NCI-H2196 (cell line): ENCODE measurements around the gene CDH13.

ENCODE experiments used
- DNase-seq: peaks from one replicate; lab custom pipeline; 2025; ENCODE audit not compliant: unreplicated experiment; lab: John Stamatoyannopoulos, UW

The CDH13 gene

GRCh38 chr16:83624429-83625120 lies 997.8 kb downstream of the CDH13 start:
- DNase-seq = no peak

GRCh38 chr16:83626204-83626603 lies 999.4 kb downstream of the CDH13 start:
- DNase-seq = no peak

DNA sequence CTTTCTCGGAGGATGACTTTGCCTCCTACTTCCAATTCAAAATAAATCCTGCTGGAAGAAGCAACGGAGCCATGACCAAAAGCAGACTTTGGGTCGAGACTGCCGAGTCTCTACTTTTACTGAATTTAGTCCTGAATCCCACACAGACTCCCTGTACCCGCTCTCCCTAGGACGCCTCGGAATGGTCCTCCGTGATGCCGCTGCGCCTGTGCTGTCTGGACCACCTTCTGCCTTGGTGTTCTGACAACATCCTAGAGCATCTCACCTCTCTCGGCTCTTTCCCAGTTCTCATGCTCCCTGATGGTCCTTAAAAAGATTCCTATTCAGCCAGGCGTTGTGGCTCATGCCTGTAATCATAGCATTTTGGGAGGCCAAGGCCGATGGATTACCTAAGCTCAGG lies 999.9 kb downstream of the CDH13 start:
- DNase-seq = no peak

DNA sequence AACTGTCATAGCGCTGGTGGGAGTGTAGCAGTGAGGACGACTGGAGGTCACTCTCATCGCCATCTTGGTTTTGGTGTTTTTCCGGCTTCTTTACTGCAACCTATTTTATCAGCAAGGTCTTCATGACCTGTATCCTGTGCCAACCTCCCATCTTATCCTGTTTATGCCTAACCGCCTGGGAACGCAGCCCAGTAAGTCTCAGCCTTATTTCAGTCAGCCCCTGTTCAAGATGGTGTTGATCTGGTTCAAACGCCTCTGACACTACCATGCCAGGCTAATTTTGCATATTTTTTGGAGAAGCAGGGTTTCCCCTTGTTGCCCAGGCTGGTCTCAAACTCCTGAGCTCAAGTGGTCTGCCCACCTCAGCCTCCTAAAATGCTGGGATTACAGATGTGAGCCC lies 1001.2 kb downstream of the CDH13 start:
- no peak for DNase-seq

DNA sequence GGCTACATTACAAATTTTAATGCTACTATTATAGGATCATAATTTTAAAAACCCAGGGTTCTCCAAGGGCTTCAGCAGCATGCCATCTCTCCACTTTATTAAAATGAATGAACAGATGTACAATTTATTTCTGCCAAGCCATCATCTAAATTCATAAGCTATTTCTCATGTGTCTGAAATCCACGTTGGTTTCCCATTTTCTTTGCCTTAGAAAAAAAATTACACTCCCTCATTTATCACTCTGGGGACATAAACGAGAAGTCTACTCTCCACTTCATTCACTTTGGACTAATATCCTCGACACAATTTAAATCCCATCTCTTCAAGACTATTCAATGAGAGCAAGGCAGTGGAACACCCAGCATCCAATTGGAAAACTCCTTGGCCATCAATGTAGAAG lies 1002.7 kb downstream of the CDH13 start:
- DNase-seq = no peak

GRCh38 chr16:83629836-83630235 lies 1003.1 kb downstream of the CDH13 start:
- no peak for DNase-seq

DNA sequence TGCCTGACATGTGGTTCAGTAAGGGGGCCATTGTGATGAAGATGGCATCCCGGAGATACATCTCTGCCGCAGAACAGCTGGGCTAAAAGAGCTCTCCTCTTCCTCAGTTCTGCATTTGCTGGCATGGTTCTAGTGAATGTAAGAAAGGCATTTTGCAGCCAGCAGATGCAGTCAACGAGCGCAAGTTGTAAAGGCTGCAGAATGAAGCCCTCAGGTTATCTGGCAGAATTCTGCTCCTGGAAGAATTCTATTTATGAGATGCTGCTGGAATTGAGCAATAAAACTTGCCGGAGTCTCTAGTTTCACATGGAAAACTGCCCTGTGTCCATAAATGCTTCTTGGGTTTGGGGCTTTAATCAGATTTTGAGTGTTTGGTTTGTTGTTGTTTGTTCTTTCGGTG lies 1004.2 kb downstream of the CDH13 start:
- no peak for DNase-seq

DNA sequence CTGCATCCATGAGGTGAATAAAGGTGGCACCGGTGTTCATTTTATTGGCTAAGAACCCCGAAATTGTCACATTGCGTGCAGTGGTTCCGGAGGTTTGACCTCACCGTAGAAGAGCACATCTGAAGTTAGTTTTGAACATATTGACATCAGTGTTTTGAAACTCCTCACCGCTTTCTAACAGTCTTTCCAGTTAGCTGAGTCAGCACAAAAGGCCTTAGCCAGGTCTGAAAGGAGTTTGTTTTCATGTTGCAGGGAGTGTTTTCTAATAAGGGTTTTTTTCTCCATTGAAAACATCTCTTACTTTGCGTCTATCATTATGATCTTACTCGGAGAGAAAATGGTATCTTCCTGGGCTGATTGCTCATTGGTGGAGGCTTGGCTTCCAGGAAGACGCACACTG lies 1006.5 kb downstream of the CDH13 start:
- no peak for DNase-seq

DNA sequence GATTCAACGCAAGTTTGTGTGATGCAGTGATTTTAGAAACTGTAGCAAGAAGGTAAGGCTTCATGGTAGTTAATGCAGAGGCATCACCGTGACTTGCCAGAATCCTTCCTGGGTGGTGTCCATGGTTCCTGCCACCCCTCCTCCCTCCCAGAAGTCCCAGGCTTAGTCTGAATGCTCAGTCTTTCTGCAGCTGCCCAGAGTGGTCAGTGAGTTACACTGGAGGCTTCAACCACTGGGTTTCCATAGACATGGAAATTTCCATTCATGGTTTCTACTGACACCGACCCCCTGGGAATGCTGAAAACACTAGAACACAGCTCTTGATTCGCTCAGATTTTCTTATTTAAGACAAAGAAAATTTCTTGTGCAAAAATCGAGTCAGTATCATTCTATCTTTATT lies 1021.6 kb downstream of the CDH13 start:
- DNase-seq = no peak

GRCh38 chr16:83651871-83652270 lies 1025.1 kb downstream of the CDH13 start:
- no peak for DNase-seq

GRCh38 chr16:83652943-83653342 lies 1026.2 kb downstream of the CDH13 start:
- no peak for DNase-seq

- DNase-seq = no peak
Observed at GRCh38 chr16:83653785-83654184, 1027.0 kb downstream of the CDH13 start.

DNA sequence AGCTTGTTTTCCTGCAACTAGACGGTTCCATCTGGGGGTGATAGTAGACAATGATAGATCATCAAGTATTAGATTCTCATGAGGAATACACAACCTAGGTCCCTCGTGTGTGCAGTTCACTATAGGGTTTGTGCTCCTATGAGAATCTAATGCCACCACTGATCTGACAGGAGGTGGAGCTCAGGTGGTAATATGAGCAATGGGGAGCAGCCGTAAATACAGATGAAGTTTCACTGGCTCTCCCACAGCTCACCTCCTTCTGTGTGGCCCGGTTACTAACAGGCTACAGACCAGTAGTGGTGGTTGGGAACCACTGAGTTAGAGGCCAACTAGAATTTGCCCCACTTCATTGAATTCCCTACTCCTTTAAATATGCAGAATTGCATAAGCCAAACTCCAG lies 1033.5 kb downstream of the CDH13 start:
- no peak for DNase-seq

DNA sequence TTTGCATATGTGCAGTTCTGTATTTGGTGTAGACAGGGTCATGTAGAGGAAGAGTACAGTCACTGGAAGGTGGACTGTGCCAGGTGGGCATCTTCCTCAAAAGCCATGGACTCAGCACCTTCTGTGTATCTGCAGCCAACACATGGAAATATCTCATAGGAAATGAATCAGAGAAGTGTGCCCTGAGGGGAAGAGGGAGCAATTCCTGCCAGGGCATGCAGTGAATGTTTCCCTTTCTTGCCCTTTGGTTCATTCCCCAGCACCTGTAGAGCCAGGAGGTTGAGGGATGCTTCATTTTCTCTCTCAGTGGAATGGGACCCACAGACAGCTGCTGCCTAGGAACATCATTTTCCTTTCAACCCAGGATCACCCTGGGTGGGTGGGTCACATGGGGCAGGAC lies 1034.9 kb downstream of the CDH13 start:
- DNase-seq = no peak

DNA sequence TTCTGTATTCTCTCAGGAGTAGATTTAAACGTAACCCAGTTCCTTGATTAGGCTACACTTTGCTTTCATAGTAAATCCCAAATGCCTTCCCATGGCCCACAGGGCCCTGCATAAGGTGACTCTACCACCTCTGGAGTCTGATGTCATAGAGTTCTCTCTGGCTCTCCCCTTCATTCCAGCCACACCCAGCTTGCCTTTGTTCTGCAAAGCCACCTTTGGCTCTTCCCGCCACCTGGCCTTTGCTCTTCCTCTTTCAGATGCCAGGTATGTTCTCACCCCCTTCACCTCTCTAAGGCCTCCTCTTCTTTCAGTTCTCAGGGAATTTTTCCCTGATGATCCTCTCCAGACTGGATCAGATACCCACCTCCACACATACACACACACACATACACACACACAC lies 1039.7 kb downstream of the CDH13 start:
- DNase-seq = no peak

GRCh38 chr16:83669456-83669855 lies 1042.7 kb downstream of the CDH13 start:
- DNase-seq = no peak

DNA sequence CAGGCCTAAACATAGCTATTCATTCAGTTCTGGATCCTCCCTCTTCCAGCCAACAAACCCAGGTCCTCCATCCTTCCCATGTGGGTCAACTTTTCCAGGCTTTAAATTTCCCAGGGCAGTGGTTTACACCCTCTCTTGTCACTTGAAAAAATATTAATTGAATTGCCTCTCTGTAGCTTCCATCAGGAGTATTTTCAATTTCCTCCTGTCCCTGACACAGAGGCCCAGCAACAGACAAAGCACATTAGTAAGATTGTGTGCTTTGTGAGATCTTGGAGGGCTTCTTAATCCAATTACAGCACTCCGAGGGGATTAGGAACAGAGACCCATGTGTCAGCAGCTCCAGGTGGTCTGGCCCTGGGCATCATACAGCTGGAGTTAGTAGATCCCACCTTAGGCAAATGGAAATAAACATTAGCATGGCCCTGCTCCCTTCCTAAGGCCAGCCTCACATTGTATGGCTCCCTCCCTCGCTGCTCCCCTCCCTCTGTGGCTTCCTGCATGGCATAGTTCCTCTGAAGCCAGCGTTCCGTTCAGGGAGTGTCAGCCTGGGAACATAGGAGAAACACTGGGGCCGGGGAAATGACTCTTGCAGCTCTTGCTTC lies 1048.3 kb downstream of the CDH13 start:
- DNase-seq = no peak

DNA sequence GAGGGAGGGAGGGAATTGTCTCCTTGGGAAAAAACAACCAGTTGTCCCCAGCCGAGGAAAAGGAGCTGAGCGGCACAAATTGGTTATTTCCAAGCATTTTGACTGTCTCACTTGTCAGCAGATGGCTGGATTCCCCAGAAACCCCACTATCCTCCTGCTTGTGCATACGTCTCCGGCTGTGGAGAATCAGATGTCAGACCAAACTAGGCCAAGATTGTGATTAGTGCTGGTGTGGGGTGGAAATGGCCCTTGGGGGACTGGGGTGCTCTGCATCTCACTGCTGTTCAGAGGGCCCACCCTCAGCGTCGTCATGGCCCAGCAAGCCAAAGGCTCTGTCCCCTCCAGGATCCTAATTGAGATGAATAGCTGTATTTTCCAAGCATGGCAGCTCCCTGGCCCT lies 1049.3 kb downstream of the CDH13 start:
- DNase-seq = no peak

DNA sequence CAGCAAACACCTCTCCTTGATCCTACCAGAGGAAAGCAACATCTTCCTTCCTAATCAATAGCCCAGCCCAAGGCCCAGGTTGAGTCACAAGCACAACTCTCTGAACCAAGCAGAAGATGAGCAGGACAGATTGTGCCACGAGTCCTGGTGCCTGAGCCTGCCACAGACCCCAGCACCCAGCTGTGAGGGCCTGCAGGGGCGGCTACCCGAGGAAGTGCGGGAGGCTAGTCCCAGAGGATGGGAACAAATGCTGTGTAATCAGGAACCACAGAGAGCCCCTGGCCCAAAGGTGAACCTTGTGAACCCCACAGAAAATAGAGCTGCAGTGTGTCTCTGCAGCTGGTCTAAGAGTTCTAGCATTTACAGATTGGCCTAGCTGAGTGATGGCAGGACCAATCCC lies 1054.2 kb downstream of the CDH13 start:
- DNase-seq = no peak

DNA sequence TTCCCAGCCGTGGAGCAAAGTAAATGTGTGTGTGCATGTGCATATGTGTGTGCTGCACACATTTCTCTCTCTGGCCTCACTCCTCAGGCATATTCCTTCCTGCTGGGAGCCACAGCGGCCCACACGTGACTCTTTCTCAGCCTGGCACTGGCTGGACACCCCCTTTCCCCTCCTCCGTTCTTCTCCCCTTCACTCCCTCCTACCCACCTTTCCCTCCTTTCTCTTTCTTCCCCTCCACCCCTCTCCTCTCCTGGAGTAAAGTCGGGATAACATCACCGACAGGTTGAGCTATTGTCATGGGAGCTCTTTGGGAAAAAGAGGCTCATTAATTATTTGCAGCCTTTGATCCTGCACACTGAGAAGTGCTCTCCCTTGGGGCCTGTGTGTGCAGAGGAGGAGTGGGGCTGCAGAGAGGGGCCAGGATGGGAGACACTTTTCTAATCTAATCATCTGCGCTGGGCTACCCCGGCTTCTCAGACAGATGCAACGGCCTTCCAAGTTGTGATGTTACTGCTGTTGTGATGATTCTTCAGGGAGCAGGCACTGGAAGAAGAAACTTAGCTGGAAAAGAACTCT lies 1054.7 kb downstream of the CDH13 start:
- DNase-seq = no peak

GRCh38 chr16:83682116-83682867 lies 1055.5 kb downstream of the CDH13 start:
- no peak for DNase-seq

GRCh38 chr16:83682868-83683235 lies 1056.1 kb downstream of the CDH13 start:
- no peak for DNase-seq
